ENCODE results near the gene OGT. TPM values are rescaled to one million over a fixed set of nuclear protein-coding genes. Genes with fewer than 3 reads are reported as not detected.

The OGT gene
- polyA plus RNA-seq, 1 of the 3 experiments (the other 2 are of a cell fraction), result 77.0 TPM

DNA sequence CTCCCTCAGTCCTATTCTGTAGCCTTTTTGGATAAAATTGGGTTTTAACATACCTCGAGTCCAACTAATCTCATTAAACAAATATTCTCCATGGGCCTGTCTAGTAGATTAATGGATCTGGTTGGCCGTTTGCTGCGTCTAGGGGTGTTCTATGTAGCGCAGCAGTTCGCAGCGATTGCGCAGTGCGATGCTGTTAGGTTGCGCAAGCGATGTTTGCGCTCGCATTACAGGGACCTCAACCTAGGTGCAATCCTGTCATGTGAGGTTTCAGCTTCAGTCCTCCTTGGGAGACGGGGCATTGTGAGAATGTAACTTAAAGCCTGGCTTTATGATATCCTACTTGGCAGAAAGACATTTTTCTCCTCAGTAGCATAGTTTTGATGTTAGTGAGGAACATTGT lies 14.0 kb downstream of the OGT start (continued):
- TF ChIP-seq, protein P1, sequence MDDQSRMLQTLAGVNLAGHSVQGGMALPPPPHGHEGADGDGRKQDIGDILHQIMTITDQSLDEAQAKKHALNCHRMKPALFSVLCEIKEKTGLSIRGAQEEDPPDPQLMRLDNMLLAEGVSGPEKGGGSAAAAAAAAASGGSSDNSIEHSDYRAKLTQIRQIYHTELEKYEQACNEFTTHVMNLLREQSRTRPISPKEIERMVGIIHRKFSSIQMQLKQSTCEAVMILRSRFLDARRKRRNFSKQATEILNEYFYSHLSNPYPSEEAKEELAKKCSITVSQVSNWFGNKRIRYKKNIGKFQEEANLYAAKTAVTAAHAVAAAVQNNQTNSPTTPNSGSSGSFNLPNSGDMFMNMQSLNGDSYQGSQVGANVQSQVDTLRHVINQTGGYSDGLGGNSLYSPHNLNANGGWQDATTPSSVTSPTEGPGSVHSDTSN (IDR thresholded peaks at IDR 0.05), result no peak
- TF ChIP-seq GATA2 (CRISPR knock-in tag; IDR thresholded peaks at IDR 0.05) (no peak), YY1 (IDR thresholded peaks at IDR 0.05; ENCODE audit: low read depth) (no peak), RAD21 (IDR thresholded peaks at IDR 0.05; ENCODE audit: low read length) (no peak)

GRCh38 chrX:71547339-71547738 lies 14.4 kb downstream of the OGT start:
- DNase-seq, result no peak
- peaks cover 13 to 44% of the 10 kb centered on the region in 2 experiments for H3K36me3 ChIP-seq (replicated peaks in 1 of 2; ENCODE audit: control insufficient read depth in 1 of 2, insufficient read depth in 2 of 2, low read length in 1 of 2)
- CTCF ChIA-PET, result interaction anchor here (0.5 kb wide), 1 partner anchor 23 kb away, joined by 3 read pairs; no protein-coding TSS in a partner anchor
- H3K9me3 ChIP-seq, result no peaks in the 10 kb centered on the region
- H4K20me1 ChIP-seq (ENCODE audit: insufficient read depth), result peaks cover 42% of the 10 kb centered on the region
- no peak overlapping the region for H3K27ac ChIP-seq (ENCODE audit: low read depth in 2 of 2, low read length in 1 of 2)
- TF ChIP-seq EZH2phosphoT487 (IDR thresholded peaks at IDR 0.05; ENCODE audit: borderline replicate concordance, low read depth) (no peak), YY1 (IDR thresholded peaks at IDR 0.05; ENCODE audit: low read depth) (no peak), ELF1 (IDR thresholded peaks at IDR 0.05) (no peak), SMC3 (IDR thresholded peaks at IDR 0.05; ENCODE audit: low read depth, low read length) (no peak), GABPA (IDR thresholded peaks at IDR 0.05; ENCODE audit: low read depth) (no peak)
- peaks cover 75% of the 10 kb centered on the region for H3K79me2 ChIP-seq (ENCODE audit: insufficient read depth)
- no peak overlapping the region for H3K4me2 ChIP-seq
- H2AFZ ChIP-seq (ENCODE audit: low read depth), result no peak overlapping the region
- 60% methylated on average over 5 of the region's 7 CpGs for WGBS (ENCODE audit: low lambda C conversion rate)
- H3K4me3 ChIP-seq (ENCODE audit: low read depth in 2 of 2, low read length in 1 of 2), result no peak overlapping the region
- no peaks in the 10 kb centered on the region for H3K27me3 ChIP-seq (ENCODE audit: insufficient read depth)
- H3K9me2 ChIP-seq, result no peaks in the 10 kb centered on the region
- peaks cover 17% of the 10 kb centered on the region for H3F3A ChIP-seq (replicated peaks; ENCODE audit: insufficient read depth)
- H3K4me1 ChIP-seq (ENCODE audit: control insufficient read depth in 1 of 2, insufficient read depth in 2 of 2, low read depth in 1 of 2, low read length in 1 of 2), result peaks cover 2 to 5% of the 10 kb centered on the region in 2 experiments; a peak in 2 of 4 replicates
- POLR2A ChIA-PET, result no interaction called here
- no peak overlapping the region for H3K9ac ChIP-seq

GRCh38 chrX:71549986-71550385 lies 17.1 kb downstream of the OGT start:
- POLR2A ChIA-PET, result interaction anchor here (1.2 kb wide), 1 partner anchor 17 kb away, joined by 3 read pairs; the partner anchor contains the start of gene OGT
- peaks cover 63% of the 10 kb centered on the region for H3K79me2 ChIP-seq (ENCODE audit: insufficient read depth)
- no peaks in the 10 kb centered on the region for H3K9me2 ChIP-seq

More at GRCh38 chrX:71549986-71550385, 17.1 kb downstream of the OGT start:
- H3K4me2 ChIP-seq, result no peak overlapping the region
- 61% methylated on average over 1 of the region's 1 CpG for WGBS (ENCODE audit: low lambda C conversion rate)
- peaks cover 13 to 39% of the 10 kb centered on the region in 2 experiments for H3K36me3 ChIP-seq (replicated peaks in 1 of 2; ENCODE audit: control insufficient read depth in 1 of 2, insufficient read depth in 2 of 2, low read length in 1 of 2)
- TF ChIP-seq RFX5 (IDR thresholded peaks at IDR 0.05; ENCODE audit: low read length), result no peak
- TF ChIP-seq FOXJ3 (CRISPR knock-in tag; IDR thresholded peaks at IDR 0.05), result no peak
- no peak for TF ChIP-seq NFIC (IDR thresholded peaks at IDR 0.05; ENCODE audit: borderline replicate concordance)
- TF ChIP-seq TEAD4 (IDR thresholded peaks at IDR 0.05; ENCODE audit: borderline replicate concordance, insufficient read depth), result no peak
- no peak for TF ChIP-seq EZH2phosphoT487 (IDR thresholded peaks at IDR 0.05; ENCODE audit: borderline replicate concordance, low read depth)
- no peak for TF ChIP-seq POLR2AphosphoS5 (IDR thresholded peaks at IDR 0.05; ENCODE audit: low read depth, low read length)
- TF ChIP-seq GABPA (IDR thresholded peaks at IDR 0.05; ENCODE audit: low read depth), result no peak
- no peak for TF ChIP-seq CHD2 (IDR thresholded peaks at IDR 0.05; ENCODE audit: low read length, partially characterized antibody)
- TF ChIP-seq MXI1 (IDR thresholded peaks at IDR 0.05; ENCODE audit: low read depth, low read length), result no peak
- TF ChIP-seq SIN3A (IDR thresholded peaks at IDR 0.05; ENCODE audit: borderline replicate concordance, low read depth, low read length), result no peak
- TF ChIP-seq IRF3 (IDR thresholded peaks at IDR 0.05; ENCODE audit: low read depth, low read length), result no peak
- TF ChIP-seq FOSL2 (IDR thresholded peaks at IDR 0.05; ENCODE audit: borderline replicate concordance, low read depth), result no peak
- TF ChIP-seq JUND (IDR thresholded peaks at IDR 0.05), result no peak
- H3K4me1 ChIP-seq (ENCODE audit: control insufficient read depth in 1 of 2, insufficient read depth in 2 of 2, low read depth in 1 of 2, low read length in 1 of 2), result no peaks in the 10 kb centered on the region
- H3K4me3 ChIP-seq (ENCODE audit: low read depth in 2 of 2, low read length in 1 of 2), result no peak overlapping the region
- H3K27ac ChIP-seq (ENCODE audit: low read depth in 2 of 2, low read length in 1 of 2), result no peak overlapping the region; a peak in 1 of 4 replicates
- H3K9me3 ChIP-seq, result no peaks in the 10 kb centered on the region
- H3F3A ChIP-seq (replicated peaks; ENCODE audit: insufficient read depth), result no peaks in the 10 kb centered on the region
- CTCF ChIA-PET, result no interaction called here
- H2AFZ ChIP-seq (ENCODE audit: low read depth), result no peak overlapping the region
- H4K20me1 ChIP-seq (ENCODE audit: insufficient read depth), result peaks cover 18% of the 10 kb centered on the region
- no peak for DNase-seq
- H3K27me3 ChIP-seq (ENCODE audit: insufficient read depth), result 0 out of 2 replicates have a peak, but pooled peaks cover 6% of the 10 kb centered on the region
- no peak overlapping the region for H3K9ac ChIP-seq
